Right ventricle myocardium superior (tissue), 1 donor: Measurements from ENCODE around the gene PTPN21. TPM values are rescaled to one million over a fixed set of nuclear protein-coding genes. Genes with fewer than 3 reads are reported as not detected.

ENCODE experiments used
- ATAC-seq: fragments of 200-7000 bp; cut with Tn5 transposase; one replicate; pipeline ENCODE4 v1.9.1; 2020; ENCODE audit warnings: mild to moderate bottlenecking; ENCODE audit not compliant: poor library complexity
- DNase-seq: peaks from one replicate; pipeline ENCODE4 v3.0.0-alpha.2; 2020
- intact Hi-C: fragments of 100-400 bp; cut with DNase I; formaldehyde crosslinking; loops from one replicate; pipeline ENCODE4 v1.11.2; 2022
- total RNA-seq: library from RNA; stranded (reverse); fragmentation: NEBNext Ultra II Directional; extraction: Animal tissue kit (Norgen Biotek cat#: 25700); gene quantifications from one replicate; pipeline ENCODE4 v1.2.1, GENCODE V29; 2021
- donor health status: DM: no; HTN: yes; CAD: no; lungs with severe emphysema.

Gene PTPN21
- total RNA-seq, 1 donor from 2014 or later = 32.2 TPM

GRCh38 chr14:88421286-88421685 lies 133.5 kb downstream of the PTPN21 start:
- DNase-seq = no peak
- intact Hi-C loops = no loop called here
- no peak for ATAC-seq

DNA sequence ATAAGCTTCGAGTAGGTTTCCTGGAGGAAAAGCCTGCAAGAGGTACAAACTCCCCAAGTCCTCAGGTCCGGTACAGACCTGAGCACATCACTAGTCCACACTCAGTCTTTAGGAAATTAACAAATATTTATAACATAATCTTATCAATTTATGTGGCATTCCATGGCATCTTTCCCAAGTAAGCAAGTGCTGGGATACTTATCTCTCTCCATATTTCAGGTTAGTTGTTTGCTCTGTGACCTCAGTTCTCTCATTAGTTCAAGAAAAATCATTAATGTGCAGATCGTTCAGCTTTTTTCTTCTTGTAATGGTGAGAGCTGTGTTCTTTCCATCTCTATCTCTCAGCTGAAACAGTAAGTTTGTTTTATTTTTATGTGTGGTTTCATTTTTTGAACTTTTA lies 134.6 kb downstream of the PTPN21 start:
- DNase-seq (no peak), ATAC-seq (no peak)
- intact Hi-C loops = no loop called here

- intact Hi-C loops = loop anchor here (10.0 kb wide), 1 partner anchor 413 kb away; the partner anchor contains the start of gene GPR65
- ATAC-seq = no peak
- DNase-seq = no peak
Measured at GRCh38 chr14:88417594-88417993, 137.2 kb downstream of the PTPN21 start.

Other genes with a start within 250 kb of the PTPN21 start
- gene KCNK10, start 231.7 kb downstream of the PTPN21 start, total RNA-seq = not detected
- gene SPATA7, start 169.3 kb downstream of the PTPN21 start, total RNA-seq = 8.8 TPM
- gene ZC3H14, start 8.0 kb upstream of the PTPN21 start, total RNA-seq = 36.6 TPM
- 0.16 TPM for gene EML5, start 237.9 kb upstream of the PTPN21 start, total RNA-seq